Natural killer cell (primary cell): ENCODE data around the gene OTOF. TPM values are rescaled to one million over a fixed set of nuclear protein-coding genes. Genes with fewer than 3 reads are reported as not detected.

Experiments used
- ATAC-seq, 3 donors: fragments of 150-1000 bp in 2 of 3; fragments of 200-7000 bp in 1 of 3; cut with Tn5 transposase; 1 replicate in 1 of 3; 2 replicates in 2 of 3; pipeline ENCODE4 v1.10.0; 2021; ENCODE audit warnings: mild to moderate bottlenecking in 2 of 3, moderate library complexity in 2 of 3
- DNase-seq, 2 donors: peaks; one replicate each; pipeline versions ENCODE4 v3.0.0 to v3.0.0-alpha.2; 2013 to 2021; ENCODE audit warnings: mixed read lengths in 1 of 2
- H3K27ac ChIP-seq: one replicate; pipeline ENCODE4 v1.5.1; 2013; ENCODE audit warnings: mild to moderate bottlenecking, low read length
- H3K27me3 ChIP-seq: one replicate; pipeline ENCODE4 v1.6.1; 2013; ENCODE audit warnings: low read length; ENCODE audit not compliant: control insufficient read depth, insufficient read depth
- H3K36me3 ChIP-seq: one replicate; pipeline ENCODE4 v1.6.1; 2013; ENCODE audit warnings: low read length; ENCODE audit not compliant: control insufficient read depth, insufficient read depth
- H3K4me1 ChIP-seq: one replicate; pipeline ENCODE4 v1.6.1; 2013; ENCODE audit warnings: low read length; ENCODE audit not compliant: control insufficient read depth, insufficient read depth
- H3K4me3 ChIP-seq: one replicate; pipeline ENCODE4 v1.5.1; 2013; ENCODE audit warnings: low read length
- H3K9me3 ChIP-seq: one replicate; pipeline ENCODE4 v1.6.1; 2013; ENCODE audit warnings: low read length; ENCODE audit not compliant: control insufficient read depth, insufficient read depth
- H3K27ac Mint-ChIP-seq, 2 donors: one replicate each; pipeline ENCODE4 v1.8.0; 2022; ENCODE audit warnings: mild to moderate bottlenecking in 2 of 2, mixed read lengths in 2 of 2, moderate library complexity in 1 of 2
- H3K27me3 Mint-ChIP-seq, 2 donors: one replicate each; pipeline ENCODE4 v1.8.0; 2022; ENCODE audit warnings: low read depth in 2 of 2, mixed read lengths in 2 of 2
- H3K36me3 Mint-ChIP-seq: one replicate; pipeline ENCODE4 v1.8.0; 2022; ENCODE audit warnings: mixed read lengths
- H3K4me1 Mint-ChIP-seq, 2 donors: one replicate each; pipeline ENCODE4 v1.8.0; 2022; ENCODE audit warnings: mixed read lengths in 2 of 2
- H3K4me3 Mint-ChIP-seq: one replicate; pipeline ENCODE4 v1.8.0; 2022; ENCODE audit warnings: mild to moderate bottlenecking, moderate library complexity, mixed read lengths
- H3K9me3 Mint-ChIP-seq, 2 donors: one replicate each; pipeline ENCODE4 v1.8.0; 2022; ENCODE audit warnings: mixed read lengths in 2 of 2
- WGBS: methylation state at CpG from one replicate; pipeline ENCODE4 v1.1.7; 2013; ENCODE audit warnings: missing lambda C conversion rate; ENCODE audit not compliant: insufficient coverage; 5-methylcytosine and 5-hydroxymethylcytosine counted together
- intact Hi-C: fragments of 100-400 bp; cut with micrococcal nuclease; formaldehyde crosslinking; loops from one replicate; pipeline ENCODE4 v1.14.2; 2022
- total RNA-seq, 4 donors: library from RNA; stranded (reverse); fragments of 120-200 nt in 1 of 4; gene quantifications; one replicate each; pipeline versions ENCODE4 v1.2.3 to v1.2.4, GENCODE V29; 2013 to 2022
- TF ChIP-seq, protein P1 (sequence below): fragments of 200-600 bp; IDR thresholded peaks from one replicate; pipeline ENCODE4 v1.8.0; 2022; ENCODE audit warnings: antibody characterized with exemption

The OTOF gene
- total RNA-seq, 3 donors from 2014 or later (not counting 1 experiment from before 2014, with no cell fraction given): 0.66 to 3.7 (median 1.4) TPM

DNA sequence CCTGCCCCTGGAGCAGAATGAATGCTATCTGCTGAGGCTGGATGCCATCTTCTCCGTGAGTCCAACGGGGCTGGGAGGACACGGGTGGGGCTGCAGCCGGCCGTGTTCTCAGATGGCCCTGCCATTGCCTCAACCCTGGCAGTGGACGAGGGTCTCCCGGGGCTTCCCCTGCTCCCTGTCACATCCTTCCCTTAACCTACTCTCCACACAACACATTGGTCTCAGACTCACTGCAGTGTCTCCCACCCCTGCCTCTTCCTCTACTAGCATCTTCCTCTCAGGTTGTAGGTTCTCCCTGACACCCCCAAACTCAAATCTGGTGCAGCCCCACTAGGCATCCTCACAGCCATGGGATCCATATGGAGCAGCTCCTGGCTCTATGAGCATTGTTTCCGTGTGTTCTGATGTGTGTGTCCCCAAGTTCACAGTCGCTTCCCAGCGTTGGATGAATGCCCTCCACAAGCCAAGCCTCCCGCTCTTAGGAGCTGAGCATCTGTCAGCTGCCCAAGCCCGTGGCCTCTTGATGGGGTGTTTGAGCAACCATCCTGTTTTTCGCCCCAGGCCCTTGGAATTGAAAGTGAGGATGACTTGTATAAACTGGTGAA is 27.8 kb downstream of the OTOF start:
- 90% methylated on average over 13 of the region's 13 CpGs for WGBS
- H3K27ac Mint-ChIP-seq: no peak overlapping the region

DNA sequence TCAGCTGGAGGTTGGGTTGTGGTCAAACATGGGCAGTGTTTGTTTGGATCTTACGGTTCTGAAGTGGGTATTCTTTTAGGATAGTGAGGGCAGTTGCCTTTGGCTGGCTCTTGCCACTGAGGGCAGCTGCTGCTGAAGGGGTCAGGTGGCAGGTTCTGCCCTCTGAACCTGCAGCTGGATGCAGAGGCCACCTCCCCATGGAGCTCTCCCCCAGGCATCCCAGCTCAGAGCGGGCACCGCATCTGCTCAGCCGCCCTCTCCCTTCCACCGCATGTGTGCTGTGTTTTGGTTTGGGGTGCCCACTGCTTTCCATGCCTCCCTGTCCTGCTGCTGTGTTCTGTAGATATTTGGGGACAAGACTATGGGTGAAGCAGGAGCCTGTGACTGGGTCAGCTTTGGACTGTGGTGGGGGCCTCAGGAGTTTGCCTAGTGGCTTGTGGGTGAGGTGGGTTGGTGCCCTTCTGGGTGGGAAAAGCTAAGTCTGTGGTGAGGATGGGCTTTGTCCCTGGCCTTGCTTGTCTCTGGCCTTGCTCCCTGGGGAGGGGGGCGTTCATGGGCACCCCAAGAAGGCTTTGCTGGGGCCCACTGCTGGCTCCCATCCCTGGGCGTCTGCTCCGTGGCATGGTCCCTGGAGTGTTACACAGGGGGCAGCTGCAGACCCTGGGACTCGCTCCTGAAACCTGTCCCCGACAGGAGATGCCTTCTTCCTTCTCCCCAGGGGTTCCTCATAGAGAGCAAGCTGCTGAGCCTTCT is 28.5 kb downstream of the OTOF start:
- Histone ChIP-seq H3K27ac (no peak overlapping the region), H3K4me3 (no peak overlapping the region), H3K36me3 (no peaks in the 10 kb centered on the region), H3K9me3 (no peaks in the 10 kb centered on the region), H3K4me1 (no peaks in the 10 kb centered on the region), H3K27me3 (no peaks in the 10 kb centered on the region)
- peaks cover 6 to 12% of the 10 kb centered on the region in 2 donors for H3K27me3 Mint-ChIP-seq
- H3K36me3 Mint-ChIP-seq: no peaks in the 10 kb centered on the region
- DNase-seq: no peak
- H3K9me3 Mint-ChIP-seq: no peaks in the 10 kb centered on the region
- no peak overlapping the region for H3K4me3 Mint-ChIP-seq
- 87% methylated on average over 7 of the region's 10 CpGs for WGBS
- intact Hi-C loops: no loop called here
- no peaks in the 10 kb centered on the region for H3K4me1 Mint-ChIP-seq
- TF ChIP-seq, protein P1, sequence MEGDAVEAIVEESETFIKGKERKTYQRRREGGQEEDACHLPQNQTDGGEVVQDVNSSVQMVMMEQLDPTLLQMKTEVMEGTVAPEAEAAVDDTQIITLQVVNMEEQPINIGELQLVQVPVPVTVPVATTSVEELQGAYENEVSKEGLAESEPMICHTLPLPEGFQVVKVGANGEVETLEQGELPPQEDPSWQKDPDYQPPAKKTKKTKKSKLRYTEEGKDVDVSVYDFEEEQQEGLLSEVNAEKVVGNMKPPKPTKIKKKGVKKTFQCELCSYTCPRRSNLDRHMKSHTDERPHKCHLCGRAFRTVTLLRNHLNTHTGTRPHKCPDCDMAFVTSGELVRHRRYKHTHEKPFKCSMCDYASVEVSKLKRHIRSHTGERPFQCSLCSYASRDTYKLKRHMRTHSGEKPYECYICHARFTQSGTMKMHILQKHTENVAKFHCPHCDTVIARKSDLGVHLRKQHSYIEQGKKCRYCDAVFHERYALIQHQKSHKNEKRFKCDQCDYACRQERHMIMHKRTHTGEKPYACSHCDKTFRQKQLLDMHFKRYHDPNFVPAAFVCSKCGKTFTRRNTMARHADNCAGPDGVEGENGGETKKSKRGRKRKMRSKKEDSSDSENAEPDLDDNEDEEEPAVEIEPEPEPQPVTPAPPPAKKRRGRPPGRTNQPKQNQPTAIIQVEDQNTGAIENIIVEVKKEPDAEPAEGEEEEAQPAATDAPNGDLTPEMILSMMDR: no peak
- H3K27ac Mint-ChIP-seq: no peak overlapping the region
- ATAC-seq: no peak

More for the DNA sequence above, 27.8 kb downstream of the OTOF start:
- H3K36me3 ChIP-seq: no peaks in the 10 kb centered on the region
- H3K36me3 Mint-ChIP-seq: no peaks in the 10 kb centered on the region
- no peaks in the 10 kb centered on the region for H3K27me3 ChIP-seq
- no peaks in the 10 kb centered on the region for H3K4me1 ChIP-seq
- intact Hi-C loops: no loop called here
- no peak overlapping the region for H3K4me3 ChIP-seq
- TF ChIP-seq, protein P1: no peak
- H3K9me3 Mint-ChIP-seq: no peaks in the 10 kb centered on the region
- H3K9me3 ChIP-seq: no peaks in the 10 kb centered on the region
- H3K27ac ChIP-seq: no peak overlapping the region
- no peak overlapping the region for H3K4me3 Mint-ChIP-seq
- DNase-seq (no peak), ATAC-seq (no peak)
- H3K4me1 Mint-ChIP-seq: no peaks in the 10 kb centered on the region
- H3K27me3 Mint-ChIP-seq: peaks cover 6 to 12% of the 10 kb centered on the region in 2 donors

DNA sequence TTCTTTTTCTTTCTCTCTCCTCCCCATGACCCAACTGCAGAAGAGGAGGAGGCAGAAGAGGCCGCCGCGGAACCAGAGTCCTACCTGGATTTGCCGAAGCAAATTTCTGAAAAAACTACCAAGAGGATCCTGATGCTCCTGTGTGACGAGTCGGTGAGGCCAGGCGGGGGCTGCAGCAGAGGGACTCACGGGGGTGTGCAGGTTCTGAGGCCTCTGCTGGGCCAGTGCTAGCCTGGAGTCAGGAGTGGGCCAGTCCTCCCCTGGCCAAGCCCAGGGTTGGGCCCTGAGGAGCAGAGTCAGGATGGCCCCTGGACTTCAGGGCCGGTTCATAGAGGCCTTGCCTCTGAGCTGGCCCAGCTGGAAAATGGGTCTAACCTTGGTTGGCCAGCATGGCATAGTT is 29.3 kb downstream of the OTOF start:
- Histone ChIP-seq H3K36me3 (no peaks in the 10 kb centered on the region), H3K27me3 (no peaks in the 10 kb centered on the region), H3K4me3 (no peak overlapping the region), H3K4me1 (no peaks in the 10 kb centered on the region), H3K9me3 (no peaks in the 10 kb centered on the region), H3K27ac (no peak overlapping the region)
- DNase-seq (no peak), ATAC-seq (no peak)
- intact Hi-C loops: no loop called here
- no peaks in the 10 kb centered on the region for H3K36me3 Mint-ChIP-seq
- no peak overlapping the region for H3K4me3 Mint-ChIP-seq
- WGBS: 96% methylated on average over 9 of the region's 9 CpGs
- H3K9me3 Mint-ChIP-seq: no peaks in the 10 kb centered on the region
- peaks cover 4 to 12% of the 10 kb centered on the region in 2 donors for H3K27me3 Mint-ChIP-seq
- TF ChIP-seq, protein P1: no peak
- no peaks in the 10 kb centered on the region for H3K4me1 Mint-ChIP-seq
- no peak overlapping the region for H3K27ac Mint-ChIP-seq
